ENCODE results near the gene NCR2.

The NCR2 gene

GRCh38 chr6:41335943-41336342 lies 535 bp downstream of the NCR2 start:
- no peak for TF ChIP-seq EZH2 (IDR thresholded peaks at IDR 0.05)
- no peak for TF ChIP-seq FOXP2 (optimal IDR thresholded peaks at IDR 0.05; ENCODE audit: control extremely low read depth, extremely low read length, insufficient read depth)
- TF ChIP-seq POLR2AphosphoS5 (IDR thresholded peaks at IDR 0.05; ENCODE audit: borderline replicate concordance, low read depth, low read length) = no peak

GRCh38 chr6:41336824-41337223 lies 1.4 kb downstream of the NCR2 start:
- DNase-seq (ENCODE audit: low read depth, low spot score) = no peak
- no peaks in the 10 kb centered on the region for H3K9me3 ChIP-seq (ENCODE audit: low read depth, low read length)
- H3K4me3 ChIP-seq = no peak overlapping the region
- no peak overlapping the region for H3K9ac ChIP-seq (ENCODE audit: insufficient read length)
- H3K36me3 ChIP-seq (ENCODE audit: insufficient read depth, low read length) = no peaks in the 10 kb centered on the region
- H3K27ac ChIP-seq = no peak overlapping the region
- TF ChIP-seq FOXP2 (optimal IDR thresholded peaks at IDR 0.05; ENCODE audit: control extremely low read depth, extremely low read length, insufficient read depth) = no peak
- TF ChIP-seq EZH2 (IDR thresholded peaks at IDR 0.05) = no peak
- no peak for TF ChIP-seq POLR2AphosphoS5 (IDR thresholded peaks at IDR 0.05; ENCODE audit: borderline replicate concordance, low read depth, low read length)

More at GRCh38 chr6:41335943-41336342, 535 bp downstream of the NCR2 start:
- DNase-seq (ENCODE audit: low read depth, low spot score) = no peak
- H3K9me3 ChIP-seq (ENCODE audit: low read depth, low read length) = no peaks in the 10 kb centered on the region
- H3K4me3 ChIP-seq = no peak overlapping the region
- H3K36me3 ChIP-seq (ENCODE audit: insufficient read depth, low read length) = no peaks in the 10 kb centered on the region
- no peak overlapping the region for H3K27ac ChIP-seq
- no peak overlapping the region for H3K9ac ChIP-seq (ENCODE audit: insufficient read length)

GRCh38 chr6:41337709-41338108 lies 2.3 kb downstream of the NCR2 start:
- TF ChIP-seq EZH2 (IDR thresholded peaks at IDR 0.05) (no peak), FOXP2 (optimal IDR thresholded peaks at IDR 0.05; ENCODE audit: control extremely low read depth, extremely low read length, insufficient read depth) (no peak), POLR2AphosphoS5 (IDR thresholded peaks at IDR 0.05; ENCODE audit: borderline replicate concordance, low read depth, low read length) (no peak)

GRCh38 chr6:41338659-41339058 lies 3.3 kb downstream of the NCR2 start:
- H3K36me3 ChIP-seq (ENCODE audit: insufficient read depth, low read length) = no peaks in the 10 kb centered on the region
- H3K27ac ChIP-seq = no peak overlapping the region
- H3K4me3 ChIP-seq = no peak overlapping the region
- DNase-seq (ENCODE audit: low read depth, low spot score) = no peak
- H3K9me3 ChIP-seq (ENCODE audit: low read depth, low read length) = no peaks in the 10 kb centered on the region
- no peak for TF ChIP-seq POLR2AphosphoS5 (IDR thresholded peaks at IDR 0.05; ENCODE audit: borderline replicate concordance, low read depth, low read length)
- TF ChIP-seq EZH2 (IDR thresholded peaks at IDR 0.05) = no peak
- no peak for TF ChIP-seq FOXP2 (optimal IDR thresholded peaks at IDR 0.05; ENCODE audit: control extremely low read depth, extremely low read length, insufficient read depth)
- H3K9ac ChIP-seq (ENCODE audit: insufficient read length) = no peak overlapping the region

More at GRCh38 chr6:41337709-41338108, 2.3 kb downstream of the NCR2 start:
- H3K9me3 ChIP-seq (ENCODE audit: low read depth, low read length) = no peaks in the 10 kb centered on the region
- no peak overlapping the region for H3K9ac ChIP-seq (ENCODE audit: insufficient read length)
- no peak overlapping the region for H3K4me3 ChIP-seq
- H3K36me3 ChIP-seq (ENCODE audit: insufficient read depth, low read length) = no peaks in the 10 kb centered on the region
- no peak for DNase-seq (ENCODE audit: low read depth, low spot score)
- no peak overlapping the region for H3K27ac ChIP-seq

GRCh38 chr6:41341580-41341979 lies 6.2 kb downstream of the NCR2 start:
- no peaks in the 10 kb centered on the region for H3K36me3 ChIP-seq (ENCODE audit: insufficient read depth, low read length)
- H3K9ac ChIP-seq (ENCODE audit: insufficient read length) = no peak overlapping the region
- no peak overlapping the region for H3K27ac ChIP-seq
- TF ChIP-seq EZH2 (IDR thresholded peaks at IDR 0.05) (no peak), FOXP2 (optimal IDR thresholded peaks at IDR 0.05; ENCODE audit: control extremely low read depth, extremely low read length, insufficient read depth) (no peak), POLR2AphosphoS5 (IDR thresholded peaks at IDR 0.05; ENCODE audit: borderline replicate concordance, low read depth, low read length) (no peak)
- H3K4me3 ChIP-seq = no peak overlapping the region
- no peak for DNase-seq (ENCODE audit: low read depth, low spot score)
- no peaks in the 10 kb centered on the region for H3K9me3 ChIP-seq (ENCODE audit: low read depth, low read length)

GRCh38 chr6:41342241-41342640 lies 6.8 kb downstream of the NCR2 start:
- no peak overlapping the region for H3K27ac ChIP-seq
- H3K4me3 ChIP-seq = no peak overlapping the region
- no peak overlapping the region for H3K9ac ChIP-seq (ENCODE audit: insufficient read length)
- H3K9me3 ChIP-seq (ENCODE audit: low read depth, low read length) = no peaks in the 10 kb centered on the region
- no peak for DNase-seq (ENCODE audit: low read depth, low spot score)
- no peaks in the 10 kb centered on the region for H3K36me3 ChIP-seq (ENCODE audit: insufficient read depth, low read length)
- TF ChIP-seq POLR2AphosphoS5 (IDR thresholded peaks at IDR 0.05; ENCODE audit: borderline replicate concordance, low read depth, low read length) (no peak), FOXP2 (optimal IDR thresholded peaks at IDR 0.05; ENCODE audit: control extremely low read depth, extremely low read length, insufficient read depth) (no peak), EZH2 (IDR thresholded peaks at IDR 0.05) (no peak)

GRCh38 chr6:41343641-41344187 lies 8.3 kb downstream of the NCR2 start:
- no peaks in the 10 kb centered on the region for H3K36me3 ChIP-seq (ENCODE audit: insufficient read depth, low read length)
- TF ChIP-seq FOXP2 (optimal IDR thresholded peaks at IDR 0.05; ENCODE audit: control extremely low read depth, extremely low read length, insufficient read depth) = no peak
- no peak for TF ChIP-seq POLR2AphosphoS5 (IDR thresholded peaks at IDR 0.05; ENCODE audit: borderline replicate concordance, low read depth, low read length)
- no peak for TF ChIP-seq EZH2 (IDR thresholded peaks at IDR 0.05)
- no peak overlapping the region for H3K4me3 ChIP-seq
- no peak overlapping the region for H3K9ac ChIP-seq (ENCODE audit: insufficient read length)
- H3K27ac ChIP-seq = no peak overlapping the region
- no peaks in the 10 kb centered on the region for H3K9me3 ChIP-seq (ENCODE audit: low read depth, low read length)
- DNase-seq (ENCODE audit: low read depth, low spot score) = no peak

- TF ChIP-seq EZH2 (IDR thresholded peaks at IDR 0.05) (no peak), POLR2AphosphoS5 (IDR thresholded peaks at IDR 0.05; ENCODE audit: borderline replicate concordance, low read depth, low read length) (no peak), FOXP2 (optimal IDR thresholded peaks at IDR 0.05; ENCODE audit: control extremely low read depth, extremely low read length, insufficient read depth) (no peak)
- H3K4me3 ChIP-seq = no peak overlapping the region
- no peak overlapping the region for H3K27ac ChIP-seq
- H3K9ac ChIP-seq (ENCODE audit: insufficient read length) = no peak overlapping the region
- H3K9me3 ChIP-seq (ENCODE audit: low read depth, low read length) = no peaks in the 10 kb centered on the region
- DNase-seq (ENCODE audit: low read depth, low spot score) = no peak
- no peaks in the 10 kb centered on the region for H3K36me3 ChIP-seq (ENCODE audit: insufficient read depth, low read length)
Measured at GRCh38 chr6:41344876-41345275, 9.5 kb downstream of the NCR2 start.

GRCh38 chr6:41345901-41346300 lies 10.5 kb downstream of the NCR2 start:
- Histone ChIP-seq H3K36me3 (ENCODE audit: insufficient read depth, low read length) (no peaks in the 10 kb centered on the region), H3K27ac (no peak overlapping the region), H3K4me3 (no peak overlapping the region), H3K9me3 (ENCODE audit: low read depth, low read length) (no peaks in the 10 kb centered on the region), H3K9ac (ENCODE audit: insufficient read length) (no peak overlapping the region)
- no peak for TF ChIP-seq EZH2 (IDR thresholded peaks at IDR 0.05)
- TF ChIP-seq FOXP2 (optimal IDR thresholded peaks at IDR 0.05; ENCODE audit: control extremely low read depth, extremely low read length, insufficient read depth) = no peak
- TF ChIP-seq POLR2AphosphoS5 (IDR thresholded peaks at IDR 0.05; ENCODE audit: borderline replicate concordance, low read depth, low read length) = no peak
- DNase-seq (ENCODE audit: low read depth, low spot score) = no peak

Measured in SK-N-MC (cell line).